BE2C (cell line): ENCODE data around the gene UBE2E2.

ENCODE experiments used
- DNase-seq: peaks from one replicate; pipeline ENCODE4 v3.0.0-alpha.2; 2020
- H3K27me3 ChIP-seq: fragments of 250-450 bp; sonication (Bioruptor Pico); 2 replicates; pipeline ENCODE4 v1.5.1; 2020; ENCODE audit warnings: mild to moderate bottlenecking
- H3K36me3 ChIP-seq: fragments of 250-450 bp; sonication (Bioruptor Pico); 2 replicates; pipeline ENCODE4 v1.5.1; 2020; ENCODE audit warnings: mild to moderate bottlenecking
- H3K4me1 ChIP-seq: fragments of 250-450 bp; sonication (Bioruptor Pico); 2 replicates; pipeline ENCODE4 v1.5.1; 2020
- H3K4me3 ChIP-seq: 2 replicates; pipeline ENCODE4 v1.5.1; 2011; ENCODE audit warnings: low read depth, low read length
- H3K9me3 ChIP-seq: fragments of 250-450 bp; sonication (Bioruptor Pico); 2 replicates; pipeline ENCODE4 v1.5.1; 2020
- CTCF ChIP-seq: IDR thresholded peaks from 2 replicates; pipeline ENCODE4 v1.5.1; 2012; ENCODE audit warnings: mild to moderate bottlenecking, low read depth, low read length

UBE2E2 gene

DNA sequence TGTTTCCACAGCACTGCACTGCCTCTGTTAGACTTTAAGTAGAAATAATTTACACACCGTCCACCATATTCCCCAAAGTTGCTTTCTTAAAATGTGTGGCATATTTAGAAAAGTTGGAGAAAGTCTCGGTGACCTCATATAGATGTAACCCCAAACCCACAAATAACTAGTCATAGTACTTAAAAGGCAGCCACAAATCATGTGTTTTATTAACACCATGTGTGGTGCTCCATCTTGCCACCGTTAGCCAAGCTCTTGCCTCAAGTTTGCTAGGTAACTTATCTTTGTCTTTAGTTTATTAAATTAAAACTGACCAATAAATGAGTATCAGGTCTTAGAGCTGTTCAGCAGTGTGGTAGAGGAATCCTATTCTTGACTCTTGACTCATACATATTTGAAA is 257.9 kb downstream of the UBE2E2 start:
- no peaks in the 10 kb centered on the region for H3K9me3 ChIP-seq
- H3K4me1 ChIP-seq, result no peaks in the 10 kb centered on the region
- DNase-seq, result no peak
- H3K27me3 ChIP-seq, result no peaks in the 10 kb centered on the region
- no peak overlapping the region for H3K4me3 ChIP-seq
- H3K36me3 ChIP-seq, result no peaks in the 10 kb centered on the region
- no peak for TF ChIP-seq CTCF

DNA sequence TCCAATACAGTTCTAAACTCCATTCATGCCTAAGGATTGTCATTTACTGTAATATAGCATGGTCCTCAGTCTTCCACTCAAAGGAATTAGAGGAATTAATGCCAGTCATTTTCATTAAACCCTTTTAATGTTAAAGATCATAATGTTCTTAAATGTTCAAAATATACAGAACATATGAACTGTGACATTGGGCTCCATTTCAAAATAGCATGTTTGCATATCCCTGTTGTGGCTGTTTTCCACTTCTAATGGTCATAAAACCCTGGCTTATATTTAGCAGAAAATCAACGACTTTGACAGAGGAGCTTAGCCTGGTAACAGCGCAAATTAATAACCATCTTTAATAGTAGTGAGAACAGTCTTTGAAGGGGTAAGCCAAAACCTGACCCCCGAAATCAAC is 260.7 kb downstream of the UBE2E2 start:
- H3K4me1 ChIP-seq, result no peaks in the 10 kb centered on the region
- no peak overlapping the region for H3K4me3 ChIP-seq
- no peak for TF ChIP-seq CTCF
- H3K27me3 ChIP-seq, result no peaks in the 10 kb centered on the region
- H3K36me3 ChIP-seq, result no peaks in the 10 kb centered on the region
- no peak for DNase-seq
- no peaks in the 10 kb centered on the region for H3K9me3 ChIP-seq

DNA sequence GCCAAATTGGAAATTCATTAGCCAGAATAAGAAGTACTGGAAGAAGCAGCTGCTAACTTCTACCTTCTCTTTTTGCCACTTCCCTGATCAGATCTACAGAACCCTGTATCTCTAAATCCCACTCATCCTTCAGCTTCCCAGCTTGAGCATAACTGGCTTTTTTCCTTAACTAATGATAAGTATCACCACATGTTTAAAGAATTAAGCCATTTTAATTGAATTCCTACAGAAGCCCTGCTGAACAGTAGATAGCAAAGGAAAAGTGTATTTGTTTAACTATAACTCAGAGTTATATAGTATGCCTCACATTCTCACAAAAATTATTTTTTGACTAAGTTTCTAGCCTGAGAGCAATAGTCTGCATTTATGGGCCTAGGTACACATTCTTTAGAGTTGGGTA is 262.4 kb downstream of the UBE2E2 start:
- H3K27me3 ChIP-seq, result no peaks in the 10 kb centered on the region
- no peak for TF ChIP-seq CTCF
- no peaks in the 10 kb centered on the region for H3K9me3 ChIP-seq
- no peaks in the 10 kb centered on the region for H3K36me3 ChIP-seq
- no peak for DNase-seq
- H3K4me1 ChIP-seq, result no peaks in the 10 kb centered on the region
- no peak overlapping the region for H3K4me3 ChIP-seq

DNA sequence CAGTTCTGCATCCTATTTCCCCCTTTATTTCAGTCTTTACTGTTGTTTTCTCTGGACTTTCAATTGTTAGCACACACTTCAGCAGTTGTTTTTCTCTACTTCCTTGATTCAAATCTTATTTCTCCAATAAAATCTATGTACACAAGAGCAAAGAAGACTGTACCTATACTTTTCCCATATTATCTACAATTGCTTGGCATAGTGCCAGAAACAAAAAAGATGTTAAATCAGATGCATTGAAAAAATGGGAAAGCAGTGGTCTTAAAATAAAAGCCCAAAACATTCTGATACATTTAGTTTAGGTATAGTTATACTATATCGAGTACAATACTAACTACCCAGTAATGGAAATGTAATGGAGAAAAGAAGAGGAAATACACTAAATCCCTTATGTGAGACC is 265.1 kb downstream of the UBE2E2 start:
- Histone ChIP-seq H3K36me3 (no peaks in the 10 kb centered on the region), H3K4me3 (no peak overlapping the region), H3K4me1 (no peaks in the 10 kb centered on the region), H3K27me3 (no peaks in the 10 kb centered on the region), H3K9me3 (no peaks in the 10 kb centered on the region)
- DNase-seq, result no peak
- TF ChIP-seq CTCF, result no peak

GRCh38 chr3:23474580-23475357 is 271.6 kb downstream of the UBE2E2 start:
- no peak overlapping the region for H3K4me3 ChIP-seq
- no peaks in the 10 kb centered on the region for H3K36me3 ChIP-seq
- H3K27me3 ChIP-seq, result no peaks in the 10 kb centered on the region
- no peaks in the 10 kb centered on the region for H3K9me3 ChIP-seq
- H3K4me1 ChIP-seq, result no peaks in the 10 kb centered on the region
- no peak for DNase-seq
- no peak for TF ChIP-seq CTCF

DNA sequence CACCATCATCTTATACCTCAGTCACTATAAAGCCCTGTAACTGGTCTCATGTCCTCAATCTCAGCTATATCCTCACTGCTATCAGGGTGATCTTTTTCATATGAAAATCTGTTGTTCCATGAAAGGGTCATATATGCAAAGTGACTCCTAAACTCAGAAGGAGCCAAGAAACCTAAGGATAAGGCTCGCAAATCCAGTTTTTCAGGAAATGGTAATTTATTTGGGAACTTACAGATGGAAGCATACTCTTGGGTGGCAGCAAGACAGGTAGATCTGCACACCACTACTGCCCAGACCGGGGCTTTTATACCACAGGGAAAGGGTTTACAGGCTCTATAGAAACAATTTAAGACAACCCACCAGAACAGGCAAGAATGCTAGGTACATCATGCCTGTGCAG is 272.3 kb downstream of the UBE2E2 start:
- no peaks in the 10 kb centered on the region for H3K36me3 ChIP-seq
- H3K4me1 ChIP-seq, result no peaks in the 10 kb centered on the region
- TF ChIP-seq CTCF, result no peak
- DNase-seq, result no peak
- H3K27me3 ChIP-seq, result no peaks in the 10 kb centered on the region
- H3K4me3 ChIP-seq, result no peak overlapping the region
- H3K9me3 ChIP-seq, result no peaks in the 10 kb centered on the region
